Measurements from ENCODE around the gene TMEM8B. TPM values are rescaled to one million over a fixed set of nuclear protein-coding genes. Genes with fewer than 3 reads are reported as not detected.

TMEM8B gene
- total RNA-seq, 1 experiment from 2014 or later = 7.2 TPM

DNA sequence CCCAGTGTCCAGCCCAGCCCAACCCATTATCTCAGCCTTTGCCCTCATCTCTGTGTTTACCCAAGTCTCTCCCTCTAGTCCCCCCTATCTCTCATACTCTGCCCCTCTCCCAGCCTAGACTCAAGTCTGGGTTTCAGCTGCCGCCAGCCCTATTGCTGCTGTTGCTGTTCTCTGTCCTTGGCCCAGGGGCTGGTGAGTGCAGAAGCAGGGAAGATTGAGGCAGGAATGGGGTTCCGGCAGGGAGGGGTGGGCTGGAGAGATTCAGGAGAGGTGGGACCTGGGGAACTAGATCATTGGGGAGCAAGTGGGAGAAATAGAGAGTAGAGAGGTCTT, 702 bp downstream of the TMEM8B start:
- no TSS peak for BruUV-seq (replicated peaks)
- intact Hi-C loops (cut with micrococcal nuclease) = no loop called here
- RAD21 ChIA-PET (ENCODE audit: low non-redundant PET in 1 of 2, low total read pairs in 2 of 2, uncharacterized antibody in 2 of 2, unreplicated experiment in 2 of 2) = no interaction called here
- H3K9ac ChIP-seq (ENCODE audit: low read length) = peak overlapping the region; percentile 67
- POLR2A ChIA-PET = no interaction called here
- peak overlapping the region; percentile 61 to 70 for H3K4me3 ChIP-seq (replicated peaks in 1 of 2; ENCODE audit: low read depth in 1 of 2, low read length in 2 of 2)
- no peaks in the 10 kb centered on the region for H4K20me1 ChIP-seq (ENCODE audit: insufficient read depth)
- H3K9me3 ChIP-seq (ENCODE audit: control insufficient read depth in 1 of 2, insufficient read depth in 1 of 2, low read depth in 1 of 2, low read length in 2 of 2) = no peaks in the 10 kb centered on the region
- H2AFZ ChIP-seq (ENCODE audit: low read depth, low read length, poor library complexity, severe bottlenecking) = no peak overlapping the region
- H3K9me2 ChIP-seq (ENCODE audit: insufficient read depth) = no peaks in the 10 kb centered on the region
- peaks cover 3 to 30% of the 10 kb centered on the region in 2 experiments; a peak in 3 of 4 replicates for H3K4me1 ChIP-seq (ENCODE audit: control insufficient read depth in 1 of 2, insufficient read depth in 2 of 2, low read length in 2 of 2)
- no peaks in the 10 kb centered on the region for H3K36me3 ChIP-seq (ENCODE audit: control insufficient read depth in 1 of 2, insufficient read depth in 2 of 2, low read length in 2 of 2)
- CTCF ChIA-PET = no interaction called here
- ATAC-seq (no peak), DNase-seq (ENCODE audit: low read depth, low spot score) (no peak)
- H3K27ac ChIP-seq (ENCODE audit: low read depth, low read length) = peak overlapping the region; percentile 26; the same call in 1 of the 2 replicates
- no peaks in the 10 kb centered on the region for H3K79me2 ChIP-seq (ENCODE audit: insufficient read depth, low read length)
- TF ChIP-seq RAD21 (IDR thresholded peaks at IDR 0.05; ENCODE audit: low read depth) = no peak
- TF ChIP-seq, protein P1, sequence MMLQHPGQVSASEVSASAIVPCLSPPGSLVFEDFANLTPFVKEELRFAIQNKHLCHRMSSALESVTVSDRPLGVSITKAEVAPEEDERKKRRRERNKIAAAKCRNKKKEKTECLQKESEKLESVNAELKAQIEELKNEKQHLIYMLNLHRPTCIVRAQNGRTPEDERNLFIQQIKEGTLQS (IDR thresholded peaks at IDR 0.05) = no peak
- TF ChIP-seq CEBPB (IDR thresholded peaks at IDR 0.05; ENCODE audit: low read depth) = no peak
- no peak for TF ChIP-seq YY1 (IDR thresholded peaks at IDR 0.05; ENCODE audit: extremely low read depth, insufficient replicate concordance, low read depth, low read length)
- TF ChIP-seq SP1 (IDR thresholded peaks at IDR 0.05; ENCODE audit: low read depth) = no peak
- no peak for TF ChIP-seq FOSL1 (IDR thresholded peaks at IDR 0.05; ENCODE audit: low read depth)
- TF ChIP-seq POLR2AphosphoS5 (IDR thresholded peaks at IDR 0.05; ENCODE audit: low read depth, low read length) = no peak
- no peak for TF ChIP-seq SRF (IDR thresholded peaks at IDR 0.05; ENCODE audit: low read depth)
- no peak for TF ChIP-seq SIN3A (IDR thresholded peaks at IDR 0.05; ENCODE audit: low read depth)
- no peak for TF ChIP-seq POLR2A (IDR thresholded peaks at IDR 0.05; ENCODE audit: borderline replicate concordance, extremely low read depth, insufficient read depth, insufficient read length)
- no peak for TF ChIP-seq TCF7L2 (IDR thresholded peaks at IDR 0.05; ENCODE audit: borderline replicate concordance, extremely low read depth, insufficient read depth, insufficient read length)
- TF ChIP-seq CTCF (IDR thresholded peaks at IDR 0.05 in 2 of 3, conservative IDR thresholded peaks at IDR 0.05 in 1 of 3; ENCODE audit: borderline replicate concordance in 1 of 3, insufficient read depth in 1 of 3, low read depth in 2 of 3, low read length in 2 of 3) = no peak
- no peak for TF ChIP-seq ZFX (IDR thresholded peaks at IDR 0.05)
- no peak for TF ChIP-seq ZBTB33 (IDR thresholded peaks at IDR 0.05; ENCODE audit: extremely low read depth, insufficient replicate concordance, low read length)
- TF ChIP-seq, protein P2, sequence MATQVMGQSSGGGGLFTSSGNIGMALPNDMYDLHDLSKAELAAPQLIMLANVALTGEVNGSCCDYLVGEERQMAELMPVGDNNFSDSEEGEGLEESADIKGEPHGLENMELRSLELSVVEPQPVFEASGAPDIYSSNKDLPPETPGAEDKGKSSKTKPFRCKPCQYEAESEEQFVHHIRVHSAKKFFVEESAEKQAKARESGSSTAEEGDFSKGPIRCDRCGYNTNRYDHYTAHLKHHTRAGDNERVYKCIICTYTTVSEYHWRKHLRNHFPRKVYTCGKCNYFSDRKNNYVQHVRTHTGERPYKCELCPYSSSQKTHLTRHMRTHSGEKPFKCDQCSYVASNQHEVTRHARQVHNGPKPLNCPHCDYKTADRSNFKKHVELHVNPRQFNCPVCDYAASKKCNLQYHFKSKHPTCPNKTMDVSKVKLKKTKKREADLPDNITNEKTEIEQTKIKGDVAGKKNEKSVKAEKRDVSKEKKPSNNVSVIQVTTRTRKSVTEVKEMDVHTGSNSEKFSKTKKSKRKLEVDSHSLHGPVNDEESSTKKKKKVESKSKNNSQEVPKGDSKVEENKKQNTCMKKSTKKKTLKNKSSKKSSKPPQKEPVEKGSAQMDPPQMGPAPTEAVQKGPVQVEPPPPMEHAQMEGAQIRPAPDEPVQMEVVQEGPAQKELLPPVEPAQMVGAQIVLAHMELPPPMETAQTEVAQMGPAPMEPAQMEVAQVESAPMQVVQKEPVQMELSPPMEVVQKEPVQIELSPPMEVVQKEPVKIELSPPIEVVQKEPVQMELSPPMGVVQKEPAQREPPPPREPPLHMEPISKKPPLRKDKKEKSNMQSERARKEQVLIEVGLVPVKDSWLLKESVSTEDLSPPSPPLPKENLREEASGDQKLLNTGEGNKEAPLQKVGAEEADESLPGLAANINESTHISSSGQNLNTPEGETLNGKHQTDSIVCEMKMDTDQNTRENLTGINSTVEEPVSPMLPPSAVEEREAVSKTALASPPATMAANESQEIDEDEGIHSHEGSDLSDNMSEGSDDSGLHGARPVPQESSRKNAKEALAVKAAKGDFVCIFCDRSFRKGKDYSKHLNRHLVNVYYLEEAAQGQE (IDR thresholded peaks at IDR 0.05; ENCODE audit: low read depth) = no peak
- no peak for TF ChIP-seq ZNF274 (IDR thresholded peaks at IDR 0.05; ENCODE audit: low read depth, low read length)
- H3K27me3 ChIP-seq (ENCODE audit: insufficient read depth, low read length) = no peaks in the 10 kb centered on the region
- H3K4me2 ChIP-seq (ENCODE audit: low read length) = peak overlapping the region; percentile 94
